MCF 10A (cell line): ENCODE measurements around the gene SSBP1. TPM values are rescaled to one million over a fixed set of nuclear protein-coding genes. Genes with fewer than 3 reads are reported as not detected.
A peak's percentile ranks its signal among the peaks of the same experiment; 100 is the strongest.

ENCODE experiments used
- BruUV-seq: library from RNA; stranded (reverse); fragments of 400-500 nt; replicated peaks from 2 replicates; lab custom pipeline; 2021; lab: Mats Ljungman, UMichigan
- CTCF ChIA-PET: fragments of 300-600 bp; sonication (Branson Sonifier 250); formaldehyde crosslinking; extraction: SDS; loops from one replicate; lab custom pipeline; 2021; ENCODE audit warnings: antibody characterized with exemption, inconsistent platforms; lab: Yijun Ruan, JAX
- POLR2A ChIA-PET: fragments of 300-600, 350-650 bp; sonication (Branson Sonifier 250); formaldehyde crosslinking; extraction: SDS; loops from one replicate; lab custom pipeline; 2020; ENCODE audit warnings: antibody characterized with exemption, inconsistent platforms; lab: Yijun Ruan, JAX
- DNase-seq: peaks from one replicate; pipeline ENCODE4 v3.0.0-alpha.2; 2018; ENCODE audit not compliant: unreplicated experiment
- H3K27ac Mint-ChIP-seq: one replicate; pipeline ENCODE4 v1.8.0; 2022; ENCODE audit warnings: mild to moderate bottlenecking, low read depth, mixed read lengths; ENCODE audit not compliant: unreplicated experiment
- H3K27me3 Mint-ChIP-seq: one replicate; pipeline ENCODE4 v1.8.0; 2022; ENCODE audit warnings: mixed read lengths; ENCODE audit not compliant: insufficient read depth, unreplicated experiment
- H3K36me3 Mint-ChIP-seq: one replicate; pipeline ENCODE4 v1.8.0; 2022; ENCODE audit warnings: mild to moderate bottlenecking, moderate library complexity, mixed read lengths; ENCODE audit not compliant: insufficient read depth, unreplicated experiment
- H3K4me1 Mint-ChIP-seq: one replicate; pipeline ENCODE4 v1.8.0; 2022; ENCODE audit warnings: mixed read lengths; ENCODE audit not compliant: insufficient read depth, unreplicated experiment
- H3K4me3 Mint-ChIP-seq: one replicate; pipeline ENCODE4 v1.8.0; 2022; ENCODE audit warnings: mild to moderate bottlenecking, moderate library complexity, mixed read lengths; ENCODE audit not compliant: unreplicated experiment
- H3K9me3 Mint-ChIP-seq: one replicate; pipeline ENCODE4 v1.8.0; 2022; ENCODE audit warnings: mixed read lengths; ENCODE audit not compliant: unreplicated experiment
- intact Hi-C: fragments of 100-400 bp; cut with micrococcal nuclease; formaldehyde crosslinking; loops from 2 replicates; pipeline ENCODE4 v1.14.1; 2022
- total RNA-seq: library from RNA; stranded (reverse); gene quantifications from 2 replicates; pipeline ENCODE4 v1.2.3, GENCODE V29; 2022
- TF ChIP-seq, protein P1 (sequence below): fragments of 200-600 bp; IDR thresholded peaks from one replicate; pipeline ENCODE4 v1.8.0; 2022; ENCODE audit warnings: antibody characterized with exemption, mild to moderate bottlenecking; ENCODE audit not compliant: unreplicated experiment

SSBP1 gene
- total RNA-seq, 1 experiment from 2014 or later = 269 TPM

DNA sequence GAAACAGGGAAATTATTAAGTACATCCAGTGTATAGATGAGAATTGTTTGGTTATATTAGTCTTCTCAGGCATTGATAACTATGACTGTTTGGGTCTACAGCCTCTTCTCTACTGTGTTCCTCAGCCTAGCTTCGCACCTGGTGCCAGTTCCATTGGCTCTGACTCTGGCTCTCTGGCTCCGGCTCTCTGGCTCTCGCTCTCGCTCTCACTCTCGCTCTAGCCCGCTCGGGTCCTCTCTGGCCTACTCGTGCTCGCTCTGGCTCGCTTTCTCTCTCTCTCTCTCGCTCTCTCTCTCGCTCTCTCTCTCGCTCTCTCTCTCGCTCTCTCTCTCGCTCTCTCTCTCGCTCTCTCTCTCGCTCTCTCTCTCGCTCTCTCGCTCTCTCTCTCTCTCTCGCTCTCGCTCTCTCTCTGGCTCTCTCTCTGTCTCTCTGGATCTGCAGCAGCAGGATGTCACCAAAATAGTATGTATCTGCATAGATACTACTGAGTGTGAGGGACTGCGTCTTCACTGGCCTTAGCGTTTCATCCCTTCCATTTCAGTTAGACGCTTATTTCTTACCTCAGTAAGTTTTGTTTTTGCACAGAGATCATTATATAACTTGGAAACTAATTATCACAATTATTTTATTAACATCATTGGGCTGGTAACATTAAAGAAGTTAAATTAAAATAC is 6.5 kb upstream of the SSBP1 start:
- H3K36me3 Mint-ChIP-seq = no peaks in the 10 kb centered on the region
- H3K4me1 Mint-ChIP-seq = no peaks in the 10 kb centered on the region

DNA sequence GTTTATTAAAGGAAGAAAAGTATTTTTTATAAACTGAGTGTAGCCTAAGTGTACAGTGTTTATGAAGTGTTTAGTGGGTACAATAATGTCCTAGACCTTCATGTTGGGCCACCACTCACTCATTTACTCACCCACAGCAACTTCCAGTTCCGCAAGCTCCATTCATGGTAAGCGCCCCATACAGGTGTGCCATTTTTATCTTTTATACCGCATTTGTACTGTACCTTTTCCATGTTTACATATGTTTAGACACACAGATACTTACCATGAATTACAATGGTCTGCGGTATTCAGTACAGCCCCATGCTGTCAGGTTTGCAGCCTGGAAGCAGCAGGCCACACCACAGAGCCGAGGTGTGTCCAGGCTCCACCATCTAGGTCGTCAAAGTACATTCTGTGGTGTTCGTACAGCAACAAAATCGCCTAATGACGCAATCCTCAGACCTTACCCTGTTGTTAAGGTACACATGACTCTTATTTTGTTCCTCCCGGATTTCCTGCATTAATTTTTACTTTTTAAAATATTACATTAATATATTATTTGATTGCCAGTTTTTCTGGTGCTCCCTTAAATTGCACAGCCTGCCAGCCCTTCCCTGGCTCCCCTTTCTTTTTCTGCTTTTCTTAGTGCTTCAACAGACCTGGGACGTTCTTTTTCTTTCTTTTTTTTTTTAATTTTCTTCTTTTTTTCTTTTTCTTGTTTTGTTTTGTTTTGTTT is 881 bp upstream of the SSBP1 start:
- peaks cover 15% of the 10 kb centered on the region for H3K36me3 Mint-ChIP-seq
- peak overlapping the region; percentile 97 for H3K4me3 Mint-ChIP-seq
- CTCF ChIA-PET = interaction anchor here (0.6 to 3.0 kb wide), 21 partner anchors 9 to 186 kb away, joined by 3 to 37 read pairs (median 4); partner anchors contain the start of genes AGK, DENND11, TAS2R5 and WEE2
- peak; percentile 49 for DNase-seq
- peak overlapping the region; percentile 98 for H3K27ac Mint-ChIP-seq
- TF ChIP-seq, protein P1, sequence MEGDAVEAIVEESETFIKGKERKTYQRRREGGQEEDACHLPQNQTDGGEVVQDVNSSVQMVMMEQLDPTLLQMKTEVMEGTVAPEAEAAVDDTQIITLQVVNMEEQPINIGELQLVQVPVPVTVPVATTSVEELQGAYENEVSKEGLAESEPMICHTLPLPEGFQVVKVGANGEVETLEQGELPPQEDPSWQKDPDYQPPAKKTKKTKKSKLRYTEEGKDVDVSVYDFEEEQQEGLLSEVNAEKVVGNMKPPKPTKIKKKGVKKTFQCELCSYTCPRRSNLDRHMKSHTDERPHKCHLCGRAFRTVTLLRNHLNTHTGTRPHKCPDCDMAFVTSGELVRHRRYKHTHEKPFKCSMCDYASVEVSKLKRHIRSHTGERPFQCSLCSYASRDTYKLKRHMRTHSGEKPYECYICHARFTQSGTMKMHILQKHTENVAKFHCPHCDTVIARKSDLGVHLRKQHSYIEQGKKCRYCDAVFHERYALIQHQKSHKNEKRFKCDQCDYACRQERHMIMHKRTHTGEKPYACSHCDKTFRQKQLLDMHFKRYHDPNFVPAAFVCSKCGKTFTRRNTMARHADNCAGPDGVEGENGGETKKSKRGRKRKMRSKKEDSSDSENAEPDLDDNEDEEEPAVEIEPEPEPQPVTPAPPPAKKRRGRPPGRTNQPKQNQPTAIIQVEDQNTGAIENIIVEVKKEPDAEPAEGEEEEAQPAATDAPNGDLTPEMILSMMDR = no peak
- H3K9me3 Mint-ChIP-seq = no peaks in the 10 kb centered on the region
- peaks cover 16% of the 10 kb centered on the region for H3K4me1 Mint-ChIP-seq
- POLR2A ChIA-PET = interaction anchor here (0.6 to 2.7 kb wide), 16 partner anchors 11 to 723 kb away, joined by 3 to 23 read pairs (median 4); partner anchors contain the start of genes DENND11, MRPS33 and WEE2
- BruUV-seq = no TSS peak
- no peaks in the 10 kb centered on the region for H3K27me3 Mint-ChIP-seq
- intact Hi-C loops = loop anchor here (5.0 to 10.0 kb wide), 3 partner anchors 35 to 722 kb away; partner anchors contain the start of genes AGK, DENND11 and MRPS33

More for the DNA sequence above, 6.5 kb upstream of the SSBP1 start:
- no peaks in the 10 kb centered on the region for H3K27me3 Mint-ChIP-seq
- intact Hi-C loops = loop anchor here (10.0 kb wide), 1 partner anchor 717 kb away; the partner anchor contains the start of gene MRPS33
- no peak for DNase-seq
- TF ChIP-seq, protein P1 = no peak
- CTCF ChIA-PET = no interaction called here
- H3K9me3 Mint-ChIP-seq = no peaks in the 10 kb centered on the region
- POLR2A ChIA-PET = no interaction called here
- no peak overlapping the region for H3K27ac Mint-ChIP-seq
- H3K4me3 Mint-ChIP-seq = no peak overlapping the region
- BruUV-seq = no TSS peak

DNA sequence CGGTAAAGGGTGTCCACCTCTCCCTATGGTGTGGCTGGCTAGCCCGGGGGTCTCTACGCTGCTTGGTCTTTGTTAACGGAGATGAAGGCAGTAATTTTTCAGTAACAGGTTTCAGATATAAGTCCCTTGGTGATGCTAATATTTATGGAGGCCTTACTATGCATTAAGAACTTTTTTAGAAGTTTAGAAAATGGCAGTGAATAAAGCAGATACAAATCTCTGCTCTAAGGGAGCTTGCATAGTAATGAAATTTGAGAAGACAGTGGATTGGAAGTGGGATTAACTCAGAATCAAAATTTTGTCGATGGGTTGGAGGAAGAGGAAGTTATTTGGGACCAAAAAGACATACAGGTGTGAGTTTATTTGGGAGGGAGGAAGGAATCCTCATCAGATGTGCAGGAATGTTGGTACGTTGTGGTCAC is 445 bp downstream of the SSBP1 start:
- no peak for DNase-seq
- H3K4me1 Mint-ChIP-seq = peaks cover 16% of the 10 kb centered on the region
- BruUV-seq = TSS peak; percentile 73
- intact Hi-C loops = loop anchor here (1.0 to 10.0 kb wide), 5 partner anchors 14 to 724 kb away; partner anchors contain the start of genes AGK, DENND11 and MRPS33
- TF ChIP-seq, protein P1 = no peak
- POLR2A ChIA-PET = interaction anchor here (0.7 to 2.7 kb wide), 17 partner anchors 9 to 1221 kb away, joined by 3 to 23 read pairs (median 3); partner anchors contain the start of genes DENND11, MRPS33 and TAS2R3
- CTCF ChIA-PET = interaction anchor here (0.6 to 3.3 kb wide), 19 partner anchors 7 to 814 kb away, joined by 3 to 37 read pairs (median 5); partner anchors contain the start of genes DENND11 and WEE2
- H3K36me3 Mint-ChIP-seq = peaks cover 28% of the 10 kb centered on the region
- H3K27me3 Mint-ChIP-seq = no peaks in the 10 kb centered on the region
- H3K9me3 Mint-ChIP-seq = no peaks in the 10 kb centered on the region
- peak overlapping the region; percentile 97 for H3K4me3 Mint-ChIP-seq
- peak overlapping the region; percentile 98 for H3K27ac Mint-ChIP-seq
